ENCODE data around the gene RGL1.
A peak's percentile ranks its signal among the peaks of the same experiment; 100 is the strongest.

Gene RGL1

DNA sequence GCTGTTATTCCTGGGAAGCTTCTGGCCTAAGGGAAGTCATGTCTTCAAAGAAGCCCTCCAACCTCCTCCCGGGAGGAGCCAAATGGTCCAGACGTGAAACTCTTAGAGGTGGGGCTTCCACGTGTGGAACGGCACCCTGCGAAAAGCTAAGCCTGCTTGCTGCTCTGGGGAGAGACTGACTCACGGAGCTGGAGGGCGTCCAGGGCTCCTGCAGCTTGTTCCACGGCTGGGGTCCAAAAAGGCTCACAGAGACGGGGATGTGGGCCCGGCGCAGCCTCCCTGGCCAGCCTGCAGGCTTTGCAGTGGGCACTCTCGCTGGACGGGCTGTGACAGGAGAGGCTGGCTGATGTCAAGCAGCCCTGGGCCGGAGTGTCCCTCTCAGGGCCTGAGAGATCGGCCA, 127.5 kb downstream of the RGL1 start:
- no peak overlapping the region for H2BK5ac ChIP-seq (ENCODE audit: low read depth, low read length, poor library complexity, severe bottlenecking)
- no peak overlapping the region for H2AFZ ChIP-seq (ENCODE audit: low read depth, low read length)
- H3K23ac ChIP-seq (ENCODE audit: low read length in 2 of 2): no peak overlapping the region
- no peaks in the 10 kb centered on the region for H3K27me3 ChIP-seq (ENCODE audit: control insufficient read depth in 1 of 2, insufficient read depth in 1 of 2, low read length in 2 of 2)
- no peak overlapping the region for H3K27ac ChIP-seq (ENCODE audit: low read length, poor library complexity, severe bottlenecking)
- H2BK120ac ChIP-seq (ENCODE audit: low read depth, low read length): no peak overlapping the region
- no peak overlapping the region for H3K14ac ChIP-seq (ENCODE audit: low read length in 2 of 2)
- no peak overlapping the region for H4K91ac ChIP-seq (ENCODE audit: low read length)
- peaks cover 3 to 24% of the 10 kb centered on the region in 2 experiments for H3K36me3 ChIP-seq (ENCODE audit: control insufficient read depth in 1 of 2, insufficient read depth in 2 of 2, low read depth in 1 of 2, low read length in 2 of 2)
- H3K9ac ChIP-seq (ENCODE audit: low read length): peak overlapping the region; percentile 12
- H3K4me1 ChIP-seq (ENCODE audit: control insufficient read depth, insufficient read depth, low read depth, low read length): peaks cover 3% of the 10 kb centered on the region
- no peak overlapping the region for H4K8ac ChIP-seq (ENCODE audit: low read length)
- peak overlapping the region; percentile 68 for H2BK15ac ChIP-seq (ENCODE audit: low read depth, poor library complexity, severe bottlenecking)
- H3K4me2 ChIP-seq (ENCODE audit: low read length, poor library complexity, severe bottlenecking): no peak overlapping the region
- no peaks in the 10 kb centered on the region for H3K9me3 ChIP-seq (ENCODE audit: control insufficient read depth, low read length)
- WGBS: 84% methylated on average over 15 of the region's 15 CpGs
- no peak overlapping the region for H2BK12ac ChIP-seq (ENCODE audit: low read length in 2 of 2)
- H3K79me1 ChIP-seq (replicated peaks; ENCODE audit: low read length, poor library complexity, severe bottlenecking): no peaks in the 10 kb centered on the region
- H2AK5ac ChIP-seq (ENCODE audit: low read length, severe bottlenecking): no peak overlapping the region
- H3K18ac ChIP-seq (ENCODE audit: low read depth in 1 of 2, low read length in 2 of 2): no peak overlapping the region
- peak overlapping the region in 1 of 2 experiments; percentile 22 for H3K4me3 ChIP-seq (ENCODE audit: insufficient read depth in 1 of 2, low read depth in 1 of 2, low read length in 2 of 2)
- no peak overlapping the region for H3K4ac ChIP-seq (ENCODE audit: low read depth in 1 of 2, low read length in 2 of 2)
- no peak for DNase-seq

DNA sequence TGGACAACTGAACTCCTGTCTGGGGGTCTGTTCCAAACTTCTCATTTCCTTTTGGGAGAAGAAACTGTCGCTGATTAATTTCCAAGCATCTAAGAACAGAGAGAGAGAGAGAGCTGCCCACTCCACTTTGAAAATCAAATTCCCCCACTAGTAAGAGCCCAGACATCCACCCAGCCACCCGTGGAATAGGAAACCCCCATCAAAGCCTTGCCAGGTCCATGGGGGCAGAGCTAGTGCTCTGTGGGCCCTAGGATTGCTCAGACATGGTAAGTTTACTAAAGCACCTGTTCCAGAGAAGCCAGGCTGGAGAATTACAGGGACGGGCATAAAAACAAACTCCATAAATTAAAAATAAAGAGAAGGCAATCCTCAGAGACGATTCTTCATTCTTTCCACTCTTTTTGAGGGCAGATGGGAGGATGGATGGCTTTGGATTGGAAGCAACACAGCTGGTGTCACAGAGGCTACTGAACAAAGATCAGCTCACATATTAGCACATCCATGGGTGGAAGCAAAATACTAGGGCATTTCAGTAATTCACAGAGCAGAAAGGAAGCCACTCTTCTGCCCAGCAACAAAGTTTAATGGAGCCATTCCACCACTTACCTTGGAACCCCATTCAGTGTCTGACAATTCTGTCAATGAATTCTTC, 128.7 kb downstream of the RGL1 start:
- WGBS: 93% methylated on average over 4 of the region's 4 CpGs
- H3K27ac ChIP-seq (ENCODE audit: low read length, poor library complexity, severe bottlenecking): no peak overlapping the region
- no peak overlapping the region for H3K9ac ChIP-seq (ENCODE audit: low read length)
- H3K4me3 ChIP-seq (ENCODE audit: insufficient read depth in 1 of 2, low read depth in 1 of 2, low read length in 2 of 2): no peak overlapping the region
- no peak overlapping the region for H2BK120ac ChIP-seq (ENCODE audit: low read depth, low read length)
- no peak overlapping the region for H3K4ac ChIP-seq (ENCODE audit: low read depth in 1 of 2, low read length in 2 of 2)
- H3K14ac ChIP-seq (ENCODE audit: low read length in 2 of 2): no peak overlapping the region
- H3K4me1 ChIP-seq (ENCODE audit: control insufficient read depth, insufficient read depth, low read depth, low read length): peaks cover 3% of the 10 kb centered on the region
- H3K9me3 ChIP-seq (ENCODE audit: control insufficient read depth, low read length): no peaks in the 10 kb centered on the region
- H3K79me1 ChIP-seq (replicated peaks; ENCODE audit: low read length, poor library complexity, severe bottlenecking): no peaks in the 10 kb centered on the region
- no peak overlapping the region for H2BK12ac ChIP-seq (ENCODE audit: low read length in 2 of 2)
- no peak overlapping the region for H2BK15ac ChIP-seq (ENCODE audit: low read depth, poor library complexity, severe bottlenecking)
- no peak for DNase-seq
- H3K18ac ChIP-seq (ENCODE audit: low read depth in 1 of 2, low read length in 2 of 2): no peak overlapping the region
- H4K91ac ChIP-seq (ENCODE audit: low read length): no peak overlapping the region
- H3K36me3 ChIP-seq (ENCODE audit: control insufficient read depth in 1 of 2, insufficient read depth in 2 of 2, low read depth in 1 of 2, low read length in 2 of 2): peaks cover 3 to 14% of the 10 kb centered on the region in 2 experiments
- H4K8ac ChIP-seq (ENCODE audit: low read length): no peak overlapping the region
- H2BK5ac ChIP-seq (ENCODE audit: low read depth, low read length, poor library complexity, severe bottlenecking): no peak overlapping the region
- H3K4me2 ChIP-seq (ENCODE audit: low read length, poor library complexity, severe bottlenecking): no peak overlapping the region
- no peak overlapping the region for H2AFZ ChIP-seq (ENCODE audit: low read depth, low read length)
- H3K23ac ChIP-seq (ENCODE audit: low read length in 2 of 2): no peak overlapping the region
- H3K27me3 ChIP-seq (ENCODE audit: control insufficient read depth in 1 of 2, insufficient read depth in 1 of 2, low read length in 2 of 2): no peaks in the 10 kb centered on the region
- no peak overlapping the region for H2AK5ac ChIP-seq (ENCODE audit: low read length, severe bottlenecking)

DNA sequence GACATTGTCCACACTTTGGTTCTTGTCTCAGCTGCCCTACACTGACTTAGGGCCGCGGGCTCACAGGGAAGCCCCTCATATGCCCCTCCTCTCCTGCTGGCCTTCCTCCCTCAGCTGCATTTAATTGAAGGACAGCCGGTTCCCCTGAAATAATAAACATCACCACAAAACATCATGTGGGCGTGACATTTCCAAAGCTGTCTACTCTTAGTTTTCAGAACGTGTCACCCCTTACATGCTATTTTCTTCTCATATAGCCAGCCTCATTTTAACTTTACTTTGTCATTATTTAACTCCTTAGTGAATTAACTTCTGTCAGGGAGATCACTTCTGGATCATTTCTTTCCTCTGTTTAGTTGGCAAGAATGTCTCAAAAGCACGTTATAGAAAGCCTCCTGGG, 129.4 kb downstream of the RGL1 start:
- H3K18ac ChIP-seq (ENCODE audit: low read depth in 1 of 2, low read length in 2 of 2): no peak overlapping the region
- no peak overlapping the region for H4K8ac ChIP-seq (ENCODE audit: low read length)
- H3K27me3 ChIP-seq (ENCODE audit: control insufficient read depth in 1 of 2, insufficient read depth in 1 of 2, low read length in 2 of 2): no peaks in the 10 kb centered on the region
- no peak overlapping the region for H3K4me2 ChIP-seq (ENCODE audit: low read length, poor library complexity, severe bottlenecking)
- 83% methylated on average over 5 of the region's 6 CpGs for WGBS
- no peak overlapping the region for H3K4me3 ChIP-seq (ENCODE audit: insufficient read depth in 1 of 2, low read depth in 1 of 2, low read length in 2 of 2)
- no peak overlapping the region for H3K14ac ChIP-seq (ENCODE audit: low read length in 2 of 2)
- DNase-seq: no peak
- no peaks in the 10 kb centered on the region for H3K79me1 ChIP-seq (replicated peaks; ENCODE audit: low read length, poor library complexity, severe bottlenecking)
- no peak overlapping the region for H2BK5ac ChIP-seq (ENCODE audit: low read depth, low read length, poor library complexity, severe bottlenecking)
- peaks cover 3 to 14% of the 10 kb centered on the region in 2 experiments for H3K36me3 ChIP-seq (ENCODE audit: control insufficient read depth in 1 of 2, insufficient read depth in 2 of 2, low read depth in 1 of 2, low read length in 2 of 2)
- H3K4ac ChIP-seq (ENCODE audit: low read depth in 1 of 2, low read length in 2 of 2): no peak overlapping the region
- H2AK5ac ChIP-seq (ENCODE audit: low read length, severe bottlenecking): no peak overlapping the region
- H2BK120ac ChIP-seq (ENCODE audit: low read depth, low read length): no peak overlapping the region
- H3K9me3 ChIP-seq (ENCODE audit: control insufficient read depth, low read length): no peaks in the 10 kb centered on the region
- no peak overlapping the region for H2AFZ ChIP-seq (ENCODE audit: low read depth, low read length)
- no peak overlapping the region for H4K91ac ChIP-seq (ENCODE audit: low read length)
- peaks cover 3% of the 10 kb centered on the region for H3K4me1 ChIP-seq (ENCODE audit: control insufficient read depth, insufficient read depth, low read depth, low read length)
- no peak overlapping the region for H3K9ac ChIP-seq (ENCODE audit: low read length)
- H2BK15ac ChIP-seq (ENCODE audit: low read depth, poor library complexity, severe bottlenecking): no peak overlapping the region
- H3K27ac ChIP-seq (ENCODE audit: low read length, poor library complexity, severe bottlenecking): no peak overlapping the region
- H2BK12ac ChIP-seq (ENCODE audit: low read length in 2 of 2): no peak overlapping the region
- H3K23ac ChIP-seq (ENCODE audit: low read length in 2 of 2): no peak overlapping the region

DNA sequence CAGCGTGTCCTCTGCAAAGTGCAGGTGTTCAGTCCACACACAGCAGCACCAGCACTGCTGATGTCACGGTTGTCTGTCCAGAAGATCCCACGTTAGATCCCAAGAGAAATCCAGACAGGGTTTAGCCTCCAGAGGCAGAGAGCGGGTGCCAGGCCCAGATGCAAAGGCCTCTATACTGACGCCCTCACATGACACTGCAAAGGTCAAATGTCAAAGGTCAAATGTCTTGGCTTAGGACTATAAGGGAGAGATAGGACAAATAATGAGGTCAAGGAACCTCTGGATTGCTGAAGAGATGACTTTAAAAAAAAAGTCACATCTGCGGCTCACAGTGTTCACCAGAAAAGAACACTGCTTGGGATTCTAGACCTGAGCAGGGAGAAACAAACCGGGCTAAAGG, 131.1 kb downstream of the RGL1 start:
- Histone ChIP-seq H2BK5ac (ENCODE audit: low read depth, low read length, poor library complexity, severe bottlenecking) (no peak overlapping the region), H3K9ac (ENCODE audit: low read length) (no peak overlapping the region), H3K23ac (ENCODE audit: low read length in 2 of 2) (no peak overlapping the region), H3K36me3 (ENCODE audit: control insufficient read depth in 1 of 2, insufficient read depth in 2 of 2, low read depth in 1 of 2, low read length in 2 of 2) (peaks cover 0 to 3% of the 10 kb centered on the region in 2 experiments), H2BK120ac (ENCODE audit: low read depth, low read length) (no peak overlapping the region), H3K4ac (ENCODE audit: low read depth in 1 of 2, low read length in 2 of 2) (no peak overlapping the region), H3K18ac (ENCODE audit: low read depth in 1 of 2, low read length in 2 of 2) (no peak overlapping the region), H3K4me3 (ENCODE audit: insufficient read depth in 1 of 2, low read depth in 1 of 2, low read length in 2 of 2) (no peak overlapping the region), H3K27ac (ENCODE audit: low read length, poor library complexity, severe bottlenecking) (no peak overlapping the region), H3K79me1 (replicated peaks; ENCODE audit: low read length, poor library complexity, severe bottlenecking) (no peaks in the 10 kb centered on the region), H2AFZ (ENCODE audit: low read depth, low read length) (no peak overlapping the region), H2BK15ac (ENCODE audit: low read depth, poor library complexity, severe bottlenecking) (no peak overlapping the region), H3K9me3 (ENCODE audit: control insufficient read depth, low read length) (no peaks in the 10 kb centered on the region), H3K27me3 (ENCODE audit: control insufficient read depth in 1 of 2, insufficient read depth in 1 of 2, low read length in 2 of 2) (no peaks in the 10 kb centered on the region), H4K91ac (ENCODE audit: low read length) (no peak overlapping the region), H3K4me1 (ENCODE audit: control insufficient read depth, insufficient read depth, low read depth, low read length) (peaks cover 3% of the 10 kb centered on the region), H4K8ac (ENCODE audit: low read length) (no peak overlapping the region), H3K14ac (ENCODE audit: low read length in 2 of 2) (no peak overlapping the region), H2BK12ac (ENCODE audit: low read length in 2 of 2) (no peak overlapping the region), H2AK5ac (ENCODE audit: low read length, severe bottlenecking) (no peak overlapping the region), H3K4me2 (ENCODE audit: low read length, poor library complexity, severe bottlenecking) (no peak overlapping the region)
- 90% methylated on average over 7 of the region's 7 CpGs for WGBS
- no peak for DNase-seq

Measured in mesenchymal stem cell (in vitro differentiated cells and primary cell).